Choroid plexus epithelial cell (primary cell): Measurements from ENCODE around the gene NCOR1.
"Not testable (repeated sequence)": the region's sequence is repeated elsewhere in the genome, so short reads cannot be mapped to it uniquely, and the experiment has no call there.

ENCODE experiments used
- DNase-seq: peaks from one replicate; pipeline ENCODE4 v3.0.0-alpha.2; 2010; ENCODE audit warnings: low read depth
- H3K4me3 ChIP-seq: 2 replicates; pipeline ENCODE4 v1.5.1; 2011; ENCODE audit warnings: low read depth, mild to moderate bottlenecking, control low read depth, low read length, moderate library complexity
- TF ChIP-seq, protein P1 (sequence below): conservative IDR thresholded peaks from 2 replicates; pipeline ENCODE4 v1.5.1; 2011; ENCODE audit warnings: low read depth, mild to moderate bottlenecking, control low read depth, inconsistent platforms, low read length, moderate library complexity

Gene NCOR1

DNA sequence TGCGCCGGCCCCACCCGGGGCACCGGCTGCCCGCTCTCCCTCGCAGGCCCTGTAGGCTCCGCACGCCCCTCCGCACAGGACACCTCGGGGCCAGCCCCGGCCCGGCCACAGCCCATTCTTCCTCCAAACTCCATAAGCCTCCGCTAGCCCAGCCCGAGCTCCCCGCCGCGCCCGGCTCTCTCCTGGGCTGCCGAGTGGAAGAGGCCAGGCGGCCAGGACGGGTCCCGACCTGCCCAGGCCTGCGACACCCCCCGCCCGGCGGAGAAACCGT lies 397 bp downstream of the NCOR1 start:
- H3K4me3 ChIP-seq: peak overlapping the region; percentile 88
- TF ChIP-seq, protein P1, sequence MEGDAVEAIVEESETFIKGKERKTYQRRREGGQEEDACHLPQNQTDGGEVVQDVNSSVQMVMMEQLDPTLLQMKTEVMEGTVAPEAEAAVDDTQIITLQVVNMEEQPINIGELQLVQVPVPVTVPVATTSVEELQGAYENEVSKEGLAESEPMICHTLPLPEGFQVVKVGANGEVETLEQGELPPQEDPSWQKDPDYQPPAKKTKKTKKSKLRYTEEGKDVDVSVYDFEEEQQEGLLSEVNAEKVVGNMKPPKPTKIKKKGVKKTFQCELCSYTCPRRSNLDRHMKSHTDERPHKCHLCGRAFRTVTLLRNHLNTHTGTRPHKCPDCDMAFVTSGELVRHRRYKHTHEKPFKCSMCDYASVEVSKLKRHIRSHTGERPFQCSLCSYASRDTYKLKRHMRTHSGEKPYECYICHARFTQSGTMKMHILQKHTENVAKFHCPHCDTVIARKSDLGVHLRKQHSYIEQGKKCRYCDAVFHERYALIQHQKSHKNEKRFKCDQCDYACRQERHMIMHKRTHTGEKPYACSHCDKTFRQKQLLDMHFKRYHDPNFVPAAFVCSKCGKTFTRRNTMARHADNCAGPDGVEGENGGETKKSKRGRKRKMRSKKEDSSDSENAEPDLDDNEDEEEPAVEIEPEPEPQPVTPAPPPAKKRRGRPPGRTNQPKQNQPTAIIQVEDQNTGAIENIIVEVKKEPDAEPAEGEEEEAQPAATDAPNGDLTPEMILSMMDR: no peak
- no peak for DNase-seq

DNA sequence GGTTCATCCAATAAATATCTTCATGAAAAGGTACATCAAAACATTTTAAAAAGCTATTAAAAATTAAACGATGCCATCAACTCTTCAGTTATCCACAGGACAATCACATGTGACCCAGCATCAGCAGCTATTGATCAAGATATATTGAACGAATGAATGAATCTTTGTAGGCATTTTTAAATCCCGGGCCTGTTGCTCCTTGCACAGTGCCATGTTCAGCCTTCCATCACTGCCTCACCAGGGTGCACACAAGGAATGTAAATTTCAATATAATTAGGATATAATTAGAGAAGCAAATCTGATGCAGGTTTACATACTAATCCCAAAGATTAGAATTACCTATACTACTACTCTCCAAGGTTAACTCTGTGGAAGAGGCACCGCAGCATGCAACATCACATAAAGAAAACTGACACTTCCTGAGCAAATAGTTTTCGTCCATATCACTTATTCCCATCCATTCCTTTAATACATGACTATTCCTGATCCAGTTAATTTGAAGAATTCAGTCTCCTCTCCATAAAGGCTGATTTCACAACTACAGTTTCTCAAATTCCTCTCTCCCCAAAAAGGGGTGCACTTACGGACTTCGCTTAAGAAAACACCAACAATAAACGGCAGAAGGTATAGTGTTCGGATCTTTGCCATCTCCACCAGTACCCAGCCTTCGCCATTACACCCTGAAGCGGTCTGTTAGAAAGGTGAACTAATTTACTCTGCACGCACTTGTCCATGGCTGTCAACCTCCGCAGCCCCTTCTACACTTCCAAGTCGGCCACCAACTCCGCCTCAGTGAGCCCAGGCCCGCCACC lies 938 bp downstream of the NCOR1 start:
- peak overlapping the region; percentile 88 for H3K4me3 ChIP-seq
- DNase-seq: no peak
- TF ChIP-seq, protein P1: no peak

- TF ChIP-seq, protein P1: no peak
- no peak overlapping the region for H3K4me3 ChIP-seq
- no peak for DNase-seq
These were observed 2.5 kb downstream of the NCOR1 start for GRCh38 chr17:16212793-16213192.

DNA sequence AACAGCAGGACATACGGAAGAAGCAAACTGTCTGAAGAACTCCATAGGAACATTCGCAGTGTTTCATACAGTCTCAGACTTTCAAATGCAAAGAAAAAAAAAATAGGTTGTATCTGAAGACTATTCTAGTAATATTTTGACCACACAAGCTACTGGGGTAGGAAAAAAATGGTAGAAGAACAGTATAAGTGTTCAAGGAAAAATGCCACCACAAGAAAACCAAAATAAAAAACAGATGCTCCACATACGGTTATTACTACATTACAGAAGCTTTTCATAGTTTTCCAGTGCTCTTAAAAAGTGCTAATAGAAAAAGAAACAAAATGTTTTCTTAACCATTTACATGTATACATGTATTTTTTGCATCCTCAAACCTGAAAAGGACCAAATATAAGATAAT lies 3.7 kb downstream of the NCOR1 start:
- TF ChIP-seq, protein P1: no peak
- DNase-seq: no peak
- no peak overlapping the region for H3K4me3 ChIP-seq

GRCh38 chr17:16204763-16205162 lies 10.6 kb downstream of the NCOR1 start:
- not testable (repeated sequence) for DNase-seq, H3K4me3 ChIP-seq

GRCh38 chr17:16202554-16203500 lies 12.5 kb downstream of the NCOR1 start:
- DNase-seq: peak; percentile 30
- H3K4me3 ChIP-seq: not testable (repeated sequence)

- DNase-seq: peak; percentile 34
These were observed 13.6 kb downstream of the NCOR1 start for GRCh38 chr17:16201693-16202131.

GRCh38 chr17:16199093-16199492 lies 16.2 kb downstream of the NCOR1 start:
- no peak overlapping the region for H3K4me3 ChIP-seq
- TF ChIP-seq, protein P1: no peak
- peak; percentile 41 for DNase-seq

More at GRCh38 chr17:16201693-16202131, 13.6 kb downstream of the NCOR1 start:
- not testable (repeated sequence) for H3K4me3 ChIP-seq
